Transverse colon (tissue), 3 donors: Measurements from ENCODE around the gene UNC93B1.

ENCODE experiments used
- EP300 ChIP-seq: sonication (generic); formaldehyde crosslinking; IDR thresholded peaks from one replicate; pipeline ENCODE4 v1.6.1; 2017; ENCODE audit warnings: antibody characterized with exemption, low read depth
- POLR2A ChIP-seq: fragments of 450-650 bp; IDR thresholded peaks from one replicate; pipeline ENCODE4 v1.6.1; 2016; ENCODE audit warnings: antibody characterized with exemption, mild to moderate bottlenecking, moderate library complexity
- TF ChIP-seq, protein P1 (sequence below), 5 experiments: fragments of 200-600 bp in 3 of 5; fragments of 450-650 bp in 2 of 5; sonication (generic) in 3 of 5; IDR thresholded peaks; 1 replicate in 2 of 5; 2 replicates in 3 of 5; pipeline ENCODE4 v1.5.1; 2016 to 2017; ENCODE audit warnings: antibody characterized with exemption in 5 of 5, inconsistent platforms in 3 of 5, mild to moderate bottlenecking in 2 of 5, moderate library complexity in 1 of 5

- TF ChIP-seq, protein P1, sequence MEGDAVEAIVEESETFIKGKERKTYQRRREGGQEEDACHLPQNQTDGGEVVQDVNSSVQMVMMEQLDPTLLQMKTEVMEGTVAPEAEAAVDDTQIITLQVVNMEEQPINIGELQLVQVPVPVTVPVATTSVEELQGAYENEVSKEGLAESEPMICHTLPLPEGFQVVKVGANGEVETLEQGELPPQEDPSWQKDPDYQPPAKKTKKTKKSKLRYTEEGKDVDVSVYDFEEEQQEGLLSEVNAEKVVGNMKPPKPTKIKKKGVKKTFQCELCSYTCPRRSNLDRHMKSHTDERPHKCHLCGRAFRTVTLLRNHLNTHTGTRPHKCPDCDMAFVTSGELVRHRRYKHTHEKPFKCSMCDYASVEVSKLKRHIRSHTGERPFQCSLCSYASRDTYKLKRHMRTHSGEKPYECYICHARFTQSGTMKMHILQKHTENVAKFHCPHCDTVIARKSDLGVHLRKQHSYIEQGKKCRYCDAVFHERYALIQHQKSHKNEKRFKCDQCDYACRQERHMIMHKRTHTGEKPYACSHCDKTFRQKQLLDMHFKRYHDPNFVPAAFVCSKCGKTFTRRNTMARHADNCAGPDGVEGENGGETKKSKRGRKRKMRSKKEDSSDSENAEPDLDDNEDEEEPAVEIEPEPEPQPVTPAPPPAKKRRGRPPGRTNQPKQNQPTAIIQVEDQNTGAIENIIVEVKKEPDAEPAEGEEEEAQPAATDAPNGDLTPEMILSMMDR (IDR thresholded peaks at IDR 0.05): no peak
- no peak for TF ChIP-seq POLR2A
- no peak for TF ChIP-seq EP300
Observed at GRCh38 chr11:68052137-68052873, 48.4 kb upstream of the UNC93B1 start.
